GM21360 (cell line): Measurements from ENCODE around the gene CPEB4.

ENCODE experiments used
- ATAC-seq: cut with Tn5 transposase; IDR thresholded peaks from one replicate; pipeline ENCODE4 v1.9.1; 2021; ENCODE audit warnings: mild to moderate bottlenecking, moderate library complexity; ENCODE audit not compliant: unreplicated experiment

Gene CPEB4

GRCh38 chr5:173971681-173972345 is 83.7 kb downstream of the CPEB4 start:
- no peak for ATAC-seq

- no peak for ATAC-seq
Observed at GRCh38 chr5:173972607-173972924, 84.4 kb downstream of the CPEB4 start.

- ATAC-seq: peak; percentile 70
Observed at GRCh38 chr5:173972925-173973615, 84.9 kb downstream of the CPEB4 start.

GRCh38 chr5:173973616-173973969 is 85.4 kb downstream of the CPEB4 start:
- peak; percentile 32 for ATAC-seq

- no peak for ATAC-seq
Observed at GRCh38 chr5:173974688-173975239, 86.6 kb downstream of the CPEB4 start.

- no peak for ATAC-seq
Observed at GRCh38 chr5:173981185-173981761, 93.1 kb downstream of the CPEB4 start.

- no peak for ATAC-seq
Observed at GRCh38 chr5:173984218-173984617, 96.1 kb downstream of the CPEB4 start.

GRCh38 chr5:173988554-173989431 is 100.6 kb downstream of the CPEB4 start, which contains the start of gene C5orf47:
C5orf47 (plus strand) TSS chr5:173989170; CDS start chr5:173989264, 94 bp downstream.
- no peak for ATAC-seq

GRCh38 chr5:173989432-173990082 is 101.4 kb downstream of the CPEB4 start:
- ATAC-seq: no peak

GRCh38 chr5:173997331-173997730 is 109.2 kb downstream of the CPEB4 start:
- ATAC-seq: no peak

- no peak for ATAC-seq
Observed at GRCh38 chr5:173998531-173998930, 110.4 kb downstream of the CPEB4 start.

- ATAC-seq: no peak
Observed at GRCh38 chr5:174000076-174000475, 111.9 kb downstream of the CPEB4 start.

GRCh38 chr5:174003795-174004194 is 115.6 kb downstream of the CPEB4 start:
- no peak for ATAC-seq

- no peak for ATAC-seq
Observed at GRCh38 chr5:174008922-174009321, 120.8 kb downstream of the CPEB4 start.

GRCh38 chr5:174010365-174010764 is 122.2 kb downstream of the CPEB4 start:
- ATAC-seq: no peak

- ATAC-seq: no peak
Observed at GRCh38 chr5:174011441-174011840, 123.3 kb downstream of the CPEB4 start.
